GM18907 (cell line): ENCODE results near the gene GALNT14.

Experiments used
- ATAC-seq: cut with Tn5 transposase; IDR thresholded peaks from one replicate; pipeline ENCODE4 v1.9.1; 2021; ENCODE audit warnings: mild to moderate bottlenecking, moderate library complexity; ENCODE audit not compliant: unreplicated experiment

The GALNT14 gene

DNA sequence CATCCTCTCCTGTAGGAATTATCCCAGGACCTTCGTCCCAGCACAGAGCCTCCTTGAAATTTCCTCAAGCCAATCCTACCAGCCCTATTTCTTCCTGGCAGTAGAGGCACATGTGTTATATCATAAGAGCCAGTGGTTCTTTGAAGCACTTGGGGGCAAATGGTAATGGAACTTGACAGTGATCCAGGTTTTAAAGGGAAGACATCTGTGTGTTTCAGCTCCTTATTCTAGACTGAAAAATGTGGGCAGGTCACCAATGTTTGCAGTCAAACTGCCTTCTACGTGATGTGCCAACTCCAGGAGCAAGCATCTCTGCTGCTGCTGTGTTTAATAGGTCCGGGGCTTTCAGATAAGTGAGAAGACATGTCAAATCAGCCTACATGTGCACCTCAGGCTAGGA is 157.1 kb downstream of the GALNT14 start:
- no peak for ATAC-seq

DNA sequence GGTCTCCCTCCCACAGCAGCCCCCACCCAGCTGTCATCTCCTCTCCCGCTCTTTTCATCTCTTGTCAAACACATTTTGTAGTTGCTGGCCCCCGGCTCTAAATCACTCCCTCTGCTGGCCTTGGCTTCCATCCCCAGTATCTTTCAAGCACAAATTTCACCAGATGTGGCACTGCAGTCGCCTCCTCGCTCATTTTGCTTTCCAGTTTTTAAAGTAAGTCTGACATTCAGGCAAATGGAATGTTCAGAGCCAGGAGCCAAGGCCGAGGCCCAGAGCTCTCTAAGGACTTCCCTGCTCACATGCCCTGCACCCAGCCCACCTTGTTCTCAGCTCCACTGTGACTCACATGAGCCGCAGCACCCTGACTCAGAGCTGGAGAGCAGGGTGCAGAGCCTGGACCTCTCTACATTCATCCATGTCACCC is 158.4 kb downstream of the GALNT14 start:
- no peak for ATAC-seq

GRCh38 chr2:30978854-30979253 is 159.4 kb downstream of the GALNT14 start:
- ATAC-seq: no peak

DNA sequence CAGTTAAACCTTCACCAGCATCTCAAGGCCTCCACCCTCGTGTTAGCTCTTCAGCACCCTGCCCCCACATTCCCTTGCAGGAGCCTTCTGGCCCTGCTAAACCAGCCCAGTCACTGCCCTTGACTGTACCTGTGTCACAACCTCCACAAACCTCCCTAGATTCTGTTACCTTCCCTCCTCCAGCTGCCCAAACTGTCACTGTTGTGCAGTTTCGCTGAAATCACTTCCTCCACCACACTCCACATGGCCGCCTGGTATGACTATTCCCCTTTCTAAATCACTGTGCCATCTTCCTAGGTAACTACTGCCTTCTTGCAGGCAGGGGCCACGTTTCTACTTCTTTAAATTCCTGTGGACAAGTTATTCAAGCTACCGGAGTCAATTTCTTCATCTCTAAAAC is 160.2 kb downstream of the GALNT14 start:
- no peak for ATAC-seq

DNA sequence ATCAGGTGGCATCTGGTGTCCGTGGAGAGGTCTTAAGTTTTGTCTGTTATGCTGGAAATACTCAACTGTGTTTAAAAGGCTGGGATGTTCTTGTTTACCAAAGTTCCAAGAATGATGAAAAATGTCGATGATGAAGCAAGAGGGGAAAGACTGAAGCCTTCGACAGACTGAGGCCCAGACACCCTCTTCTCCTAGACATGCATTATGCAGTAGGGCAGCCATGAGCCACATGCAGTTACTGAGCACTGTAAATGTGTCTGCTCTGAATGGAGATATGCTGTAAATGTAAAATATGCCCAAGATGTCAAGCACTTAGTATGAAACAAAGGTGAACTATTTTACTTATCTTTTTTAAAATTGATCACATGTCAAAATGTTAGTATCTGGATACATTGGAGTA is 163.1 kb downstream of the GALNT14 start:
- ATAC-seq: no peak

DNA sequence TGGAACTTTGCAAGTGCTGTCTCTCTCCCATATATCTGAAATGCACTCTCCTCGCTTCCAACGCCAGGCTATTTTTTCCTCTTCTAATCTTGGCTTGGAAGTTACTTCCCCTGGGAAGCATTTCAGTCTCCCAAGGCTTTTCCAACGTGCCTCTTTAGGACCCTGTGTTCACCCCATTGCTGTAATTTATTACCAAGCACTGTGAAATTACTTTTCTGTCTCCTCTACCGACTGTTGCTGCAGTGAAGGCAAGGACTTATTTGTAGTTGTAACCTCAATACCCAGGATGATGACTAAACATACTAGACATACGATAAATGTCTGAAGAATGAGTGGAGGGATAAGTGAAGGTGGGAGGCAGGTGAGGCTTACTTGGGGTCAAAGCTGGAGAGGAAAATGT is 163.7 kb downstream of the GALNT14 start:
- no peak for ATAC-seq

DNA sequence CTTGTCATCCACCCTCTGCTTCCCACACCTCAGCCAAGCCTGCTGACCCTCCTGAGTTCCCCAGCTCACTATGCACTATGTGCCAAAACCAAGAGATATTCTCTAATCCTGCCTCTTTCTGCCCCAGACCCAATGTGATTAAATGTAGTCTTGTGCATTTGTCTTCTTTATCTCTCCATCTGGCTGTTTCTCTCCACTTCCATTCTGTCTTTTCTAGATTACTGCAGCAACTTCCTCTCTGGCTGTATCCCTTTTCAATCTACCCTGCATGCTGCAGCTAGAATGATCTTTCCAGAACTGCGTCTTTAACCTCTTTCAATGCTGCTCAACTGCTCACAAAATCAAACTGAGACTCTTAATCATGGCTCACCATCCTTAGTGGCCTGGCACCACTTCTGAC is 164.1 kb downstream of the GALNT14 start:
- no peak for ATAC-seq

GRCh38 chr2:30971231-30972025 is 166.8 kb downstream of the GALNT14 start:
- no peak for ATAC-seq

DNA sequence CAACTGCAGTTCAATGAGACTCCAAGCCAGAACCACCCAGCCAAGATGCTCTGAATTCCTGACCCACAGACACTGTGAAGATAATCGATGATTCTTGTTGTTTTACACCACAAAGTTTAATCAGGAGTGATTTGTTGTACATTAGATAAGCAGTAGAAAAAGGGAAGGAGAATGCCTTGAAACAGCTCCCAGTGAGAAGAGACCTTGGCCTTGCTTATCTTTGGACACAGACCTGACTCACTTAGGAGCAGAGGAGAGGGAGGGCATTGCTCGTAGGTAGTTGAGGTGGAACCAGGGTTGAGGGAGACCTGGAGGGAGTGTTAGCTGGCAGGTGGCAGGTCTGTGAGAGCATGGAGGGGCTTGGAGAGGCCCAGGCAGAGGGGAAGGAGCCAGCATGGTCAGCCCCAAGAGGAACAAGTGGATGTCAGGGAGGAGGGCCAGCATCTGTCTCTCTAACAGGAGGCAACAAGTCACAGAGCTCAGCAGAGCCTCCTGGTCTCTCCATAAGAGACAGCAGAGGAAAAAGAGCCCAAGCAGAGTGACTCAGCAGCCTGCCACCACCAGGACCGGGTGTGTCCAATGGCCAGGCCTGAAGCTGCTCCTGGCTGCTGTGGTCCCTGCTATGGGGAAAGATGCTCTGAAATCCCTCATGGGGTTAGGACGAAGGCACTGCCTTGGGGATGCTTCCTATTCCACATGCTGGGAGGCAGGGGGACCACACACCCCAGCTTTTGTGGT is 169.4 kb downstream of the GALNT14 start:
- ATAC-seq: no peak

- ATAC-seq: no peak
Measured at GRCh38 chr2:30966786-30967185, 171.5 kb downstream of the GALNT14 start.

DNA sequence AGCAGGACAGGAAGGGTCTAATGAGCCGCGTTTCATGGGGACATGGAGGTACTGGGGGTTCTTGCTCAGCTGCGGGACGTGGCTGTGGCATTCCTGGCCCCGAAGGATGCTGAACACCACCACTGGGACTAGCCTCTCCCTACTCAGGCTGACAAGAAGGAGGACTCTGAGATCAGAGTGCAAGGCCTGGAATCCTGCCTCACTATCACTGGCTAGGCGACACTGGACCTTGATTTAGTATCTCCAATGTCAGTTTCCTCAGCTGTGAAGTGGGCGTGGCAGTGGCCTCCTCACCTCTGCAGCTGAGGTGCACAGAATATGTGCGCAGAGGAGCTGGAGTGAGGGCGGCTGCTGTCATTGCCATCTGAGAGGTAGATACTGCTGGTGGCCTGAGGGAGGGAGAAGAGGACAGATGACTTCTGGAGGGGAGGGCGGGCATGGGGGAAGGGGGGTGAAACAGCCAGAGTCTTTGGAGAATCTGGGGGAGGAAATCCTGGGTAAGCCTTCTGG is 173.2 kb downstream of the GALNT14 start:
- no peak for ATAC-seq

DNA sequence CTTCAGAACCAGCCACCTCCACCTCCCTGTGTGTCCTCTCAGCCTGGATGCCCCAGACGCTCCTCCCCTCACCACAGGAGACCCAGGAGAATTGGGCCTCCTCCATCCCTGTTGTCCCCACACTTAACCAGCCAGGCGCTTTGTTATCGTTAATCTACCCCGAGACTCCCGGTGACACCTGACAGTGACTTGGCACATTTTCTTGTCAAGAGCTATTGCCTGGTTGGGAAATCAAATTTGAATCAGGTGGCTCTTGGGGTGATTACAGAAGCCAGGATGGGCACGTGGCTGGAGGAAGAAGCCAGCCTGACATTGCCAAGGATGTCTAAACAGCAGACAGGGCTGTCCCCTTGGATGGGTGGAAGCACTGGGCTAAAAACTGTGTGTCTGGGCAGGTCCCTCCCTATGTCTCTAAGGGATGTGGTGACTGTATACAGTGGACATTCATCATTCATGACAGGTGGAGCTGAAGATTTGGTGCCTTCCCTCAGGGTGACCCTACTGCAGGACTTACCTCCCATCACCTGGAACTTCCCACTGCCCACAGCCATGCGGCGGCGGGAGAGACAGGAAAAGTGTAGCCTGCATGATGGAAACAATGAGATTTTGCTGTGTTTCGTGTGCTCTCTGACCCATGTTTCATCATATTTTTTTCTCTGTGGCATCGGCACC is 173.8 kb downstream of the GALNT14 start:
- no peak for ATAC-seq

GRCh38 chr2:30963184-30963583 is 175.1 kb downstream of the GALNT14 start:
- no peak for ATAC-seq

DNA sequence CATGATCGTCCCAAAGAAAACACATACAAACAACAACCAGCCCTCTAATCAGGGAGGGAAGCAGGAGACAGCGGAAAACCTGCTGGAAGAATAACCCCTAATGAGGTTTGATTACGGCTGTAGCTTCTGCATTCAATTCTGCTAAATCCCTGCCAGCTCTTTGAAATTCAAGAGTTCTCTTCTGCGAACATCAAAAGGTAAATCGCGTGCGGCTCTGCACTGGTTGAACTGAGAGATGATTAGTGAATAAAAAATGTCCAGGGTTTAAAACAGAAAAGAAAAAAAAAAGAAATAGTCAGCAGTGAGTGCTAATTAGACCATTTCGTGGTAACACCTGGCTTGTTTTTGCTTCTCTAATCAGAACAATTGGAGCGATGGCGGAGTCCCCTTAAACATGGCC is 178.0 kb downstream of the GALNT14 start:
- no peak for ATAC-seq

GRCh38 chr2:30959653-30960052 is 178.6 kb downstream of the GALNT14 start:
- ATAC-seq: no peak

DNA sequence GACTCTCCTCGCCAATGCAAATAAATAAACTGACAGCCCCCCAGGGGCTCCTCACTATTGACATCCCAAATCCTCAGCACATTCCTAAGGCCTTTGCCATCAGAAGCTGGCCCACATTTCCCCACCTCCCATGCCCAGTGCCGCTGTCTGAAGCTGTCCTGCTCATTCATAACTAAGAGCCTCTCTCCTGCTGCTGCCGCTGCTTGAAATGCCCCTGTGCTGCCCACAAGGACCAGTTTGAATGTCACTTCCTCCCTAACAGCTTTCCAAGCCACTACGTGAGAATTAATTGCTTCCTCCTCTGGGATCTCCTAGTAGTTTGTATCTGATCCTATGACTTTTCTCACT is 179.3 kb downstream of the GALNT14 start:
- ATAC-seq: no peak

DNA sequence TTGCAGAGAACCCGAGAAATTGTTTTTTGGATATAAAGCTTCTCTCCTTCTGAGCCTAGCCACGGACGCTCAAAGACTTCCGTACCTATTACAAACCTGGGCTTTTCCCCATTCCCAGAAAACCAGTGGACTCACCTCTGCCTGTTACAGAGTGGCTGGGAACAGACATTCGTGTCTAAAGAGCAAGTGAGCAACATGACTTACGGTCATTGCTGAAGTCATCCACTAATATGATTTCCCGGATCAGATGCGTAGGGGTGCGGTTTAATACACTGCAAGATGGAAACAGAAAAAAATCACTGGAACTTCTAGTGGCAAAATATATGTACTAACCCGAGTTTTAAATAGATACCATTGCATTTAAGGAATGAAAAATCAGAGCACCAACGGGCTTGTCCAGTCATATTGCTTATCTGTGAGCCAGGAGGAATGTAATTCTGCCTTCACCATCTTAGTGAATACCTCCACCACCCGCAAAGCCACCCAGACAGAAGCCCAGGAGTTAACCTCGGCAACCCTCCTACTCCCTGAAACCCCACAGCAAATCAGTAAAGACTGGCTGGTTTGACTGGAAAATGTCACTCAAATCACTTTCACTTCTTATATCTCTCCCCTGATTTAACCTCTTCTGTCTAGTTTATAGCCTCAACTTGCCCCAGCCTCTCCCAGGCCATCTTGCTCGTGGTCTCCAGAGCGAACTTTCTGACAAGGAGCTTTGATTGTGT is 179.9 kb downstream of the GALNT14 start:
- no peak for ATAC-seq

GRCh38 chr2:30957591-30957990 is 180.6 kb downstream of the GALNT14 start:
- ATAC-seq: no peak

- no peak for ATAC-seq
Measured at GRCh38 chr2:30956995-30957394, 181.2 kb downstream of the GALNT14 start.

- ATAC-seq: no peak
Measured at GRCh38 chr2:30955516-30956132, 182.6 kb downstream of the GALNT14 start.

GRCh38 chr2:30950339-30950738 is 187.9 kb downstream of the GALNT14 start:
- no peak for ATAC-seq
